DMS79 (cell line): ENCODE measurements around the gene COX14.

ENCODE experiments used
- DNase-seq: peaks from one replicate; lab custom pipeline; 2025; lab: John Stamatoyannopoulos, UW

COX14 gene

GRCh38 chr12:50084775-50085614 is 27.0 kb upstream of the COX14 start, which contains the start of gene SMARCD1:
SMARCD1 (plus strand) TSS chr12:50085342; CDS start chr12:50085370, 28 bp downstream.
- peak; percentile 94 for DNase-seq

GRCh38 chr12:50085615-50086072 is 26.4 kb upstream of the COX14 start:
- no peak for DNase-seq

GRCh38 chr12:50086148-50086547 is 25.9 kb upstream of the COX14 start:
- DNase-seq: no peak

DNA sequence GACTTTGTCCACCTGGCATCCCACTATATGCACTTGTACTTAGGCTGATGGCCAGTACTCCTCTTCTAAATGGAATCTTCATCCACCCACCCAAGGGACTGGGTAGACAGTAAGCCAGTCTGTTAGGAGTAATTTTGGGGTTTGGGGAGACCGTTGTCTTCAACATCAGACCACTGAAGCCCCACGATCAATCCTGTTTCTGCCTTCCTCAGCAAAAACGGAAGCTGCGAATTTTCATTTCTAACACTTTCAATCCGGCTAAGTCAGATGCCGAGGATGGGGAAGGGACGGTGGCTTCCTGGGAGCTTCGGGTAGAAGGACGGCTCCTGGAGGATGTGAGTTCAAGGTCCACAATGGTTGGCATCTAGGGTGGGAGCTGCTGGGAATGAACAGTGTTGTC is 24.9 kb upstream of the COX14 start:
- DNase-seq: no peak

DNA sequence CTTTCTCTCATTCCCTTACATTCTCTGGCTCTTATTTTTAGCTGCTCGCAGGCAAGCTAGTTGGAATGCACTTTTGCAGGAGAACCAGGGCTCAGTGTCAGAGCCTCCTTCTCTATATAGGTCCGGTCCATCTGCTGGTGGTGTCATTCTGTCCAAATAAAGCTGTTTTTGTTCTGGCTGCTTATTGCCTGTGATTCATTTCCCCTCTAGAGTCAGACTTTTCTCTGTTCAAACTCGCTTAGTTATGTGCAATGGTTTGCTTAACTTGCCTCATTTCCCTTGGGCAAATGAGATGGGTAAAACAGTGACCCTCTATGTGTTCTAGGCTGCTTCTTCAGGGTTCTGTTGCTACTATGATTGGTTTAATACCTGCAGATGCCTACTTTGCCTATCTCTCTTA is 24.0 kb upstream of the COX14 start:
- DNase-seq: no peak

GRCh38 chr12:50088577-50089335 is 23.3 kb upstream of the COX14 start:
- DNase-seq: peak; percentile 27

- no peak for DNase-seq
Measured at GRCh38 chr12:50089730-50090129, 22.3 kb upstream of the COX14 start.

- DNase-seq: no peak
Measured at GRCh38 chr12:50090391-50090790, 21.6 kb upstream of the COX14 start.

DNA sequence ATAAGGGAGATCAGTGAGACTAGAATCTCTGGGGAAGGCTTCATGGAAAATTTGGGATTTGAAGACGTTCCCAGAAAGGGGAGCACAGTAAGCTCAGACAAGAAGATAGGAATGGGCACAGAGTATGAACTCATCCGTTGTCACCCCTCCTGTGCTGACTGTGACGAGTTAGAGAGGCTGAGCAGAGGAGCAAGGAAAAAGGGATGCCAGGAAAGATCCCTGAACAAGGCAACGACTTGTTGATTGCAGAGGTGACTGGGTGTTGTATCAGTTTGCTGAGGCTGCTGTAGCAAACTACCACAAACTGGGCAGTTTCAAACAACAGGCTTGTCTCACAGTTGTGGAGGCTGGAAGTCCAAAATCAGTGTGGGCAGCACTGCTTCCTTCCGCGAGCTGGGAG is 14.1 kb upstream of the COX14 start:
- DNase-seq: no peak

DNA sequence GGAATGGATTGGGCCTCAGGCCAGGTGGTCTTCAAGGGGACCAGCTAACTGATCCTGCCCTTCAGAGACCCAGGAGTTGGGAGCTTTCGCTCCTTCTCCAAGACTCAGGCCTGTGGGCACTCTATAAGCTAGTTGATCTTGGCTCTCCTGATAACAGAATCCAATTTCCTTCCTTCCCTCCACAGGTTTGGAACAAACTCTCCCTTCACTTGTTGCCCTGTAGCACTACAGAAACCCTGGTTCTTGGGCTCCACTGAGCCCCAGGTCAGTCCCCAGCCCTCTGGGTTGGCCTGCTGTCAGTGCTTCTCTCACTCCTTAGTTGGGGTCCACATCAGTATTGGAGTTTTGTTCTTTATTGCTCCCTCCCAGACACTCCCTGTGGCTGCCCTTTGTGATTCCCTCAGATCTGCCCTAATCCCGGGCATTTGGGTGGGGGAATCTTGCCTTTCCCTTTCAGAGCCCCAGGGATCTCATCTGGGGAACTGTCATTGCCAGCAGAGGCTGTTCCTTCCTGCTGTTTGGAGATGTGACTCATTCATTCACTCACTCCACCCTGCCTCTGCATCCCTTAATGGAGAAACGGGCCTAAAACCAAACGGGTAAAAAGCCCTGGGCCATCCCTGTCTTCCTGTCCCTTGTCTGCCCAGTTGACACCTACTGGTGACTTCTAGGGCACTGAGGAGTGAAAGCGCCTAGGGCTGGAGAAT is 12.6 kb upstream of the COX14 start:
- no peak for DNase-seq

DNA sequence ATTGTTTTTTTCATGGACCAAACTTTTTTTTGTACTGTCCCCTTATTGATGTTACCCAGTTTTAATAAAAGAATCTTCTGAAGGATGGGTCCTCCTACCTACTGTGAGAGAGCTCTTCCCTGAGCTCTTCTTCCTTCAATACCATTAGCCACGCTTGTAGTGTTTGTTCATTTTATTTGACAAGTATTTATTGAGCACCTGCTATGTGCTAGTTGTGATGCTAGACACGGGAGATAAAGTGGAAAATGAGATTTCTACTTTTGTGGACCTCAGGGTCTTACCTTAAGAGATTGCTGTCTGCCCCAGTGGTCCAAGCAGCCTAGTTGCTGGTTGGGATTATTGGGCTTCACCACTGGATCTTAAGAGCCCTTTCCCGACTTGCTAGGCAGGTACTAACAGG is 11.5 kb upstream of the COX14 start:
- DNase-seq: no peak

GRCh38 chr12:50101663-50102062 is 10.4 kb upstream of the COX14 start:
- no peak for DNase-seq

GRCh38 chr12:50102131-50102531 is 9.9 kb upstream of the COX14 start:
- DNase-seq: no peak

DNA sequence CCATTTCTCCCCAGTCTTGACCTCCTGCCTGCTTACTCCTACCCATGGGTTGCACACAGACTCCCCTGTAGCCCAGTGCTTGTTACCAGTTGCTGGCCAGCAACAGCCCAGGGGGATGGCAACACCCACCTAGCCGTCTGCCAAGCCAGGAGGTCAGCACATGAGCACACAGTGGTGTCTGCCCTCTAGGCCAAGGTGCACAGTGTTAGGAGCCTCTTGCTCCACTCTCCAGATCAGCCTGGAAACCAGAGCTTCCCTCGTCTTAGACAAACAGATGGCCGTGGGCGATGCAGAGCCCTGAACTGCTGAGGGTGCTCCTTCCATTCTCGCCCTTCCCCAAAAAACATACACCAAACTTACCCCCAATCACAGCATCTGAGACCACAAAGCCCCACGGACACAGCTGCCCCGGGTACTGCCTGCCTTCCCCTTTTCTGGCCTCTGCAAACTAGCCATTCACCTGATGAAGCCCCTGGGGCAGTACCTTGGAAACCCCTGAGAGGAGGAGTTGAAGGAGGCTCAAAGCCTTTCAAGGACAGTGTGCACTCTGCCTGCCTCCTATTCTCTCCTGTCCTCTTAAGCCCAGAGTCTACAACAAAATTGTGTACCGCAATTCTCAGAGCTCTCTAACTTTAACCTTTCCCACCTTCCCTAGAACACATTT is 9.3 kb upstream of the COX14 start:
- no peak for DNase-seq

DNA sequence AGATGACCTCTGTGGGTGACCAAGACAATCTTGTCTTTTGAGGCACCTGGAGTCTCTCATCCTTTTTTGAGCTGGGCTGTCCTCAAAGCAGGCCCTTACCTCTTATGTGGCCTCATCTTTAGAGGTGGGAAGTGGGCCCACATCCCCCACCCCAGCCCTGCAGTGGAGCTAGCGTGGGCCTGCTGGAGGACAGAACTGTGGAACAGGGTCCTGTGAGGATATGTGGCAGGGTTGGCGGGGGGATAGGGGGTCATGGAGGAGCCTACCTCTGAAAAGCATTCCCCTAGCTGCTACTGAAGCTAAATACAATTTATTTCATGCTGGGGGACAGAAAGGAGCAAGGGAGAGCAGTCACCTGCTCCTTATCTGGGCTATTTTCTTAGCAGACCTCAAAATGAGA is 8.7 kb upstream of the COX14 start:
- DNase-seq: no peak

- DNase-seq: peak; percentile 81
Measured at GRCh38 chr12:50103767-50104321, 8.2 kb upstream of the COX14 start, which contains the start of gene GPD1. GPD1 (plus strand) TSS chr12:50104008; CDS start chr12:50104051, 43 bp downstream.

GRCh38 chr12:50104417-50105366 is 7.3 kb upstream of the COX14 start:
- DNase-seq: no peak

- DNase-seq: no peak
Measured at GRCh38 chr12:50105913-50106450, 6.1 kb upstream of the COX14 start.

- DNase-seq: no peak
Measured at GRCh38 chr12:50106907-50107306, 5.1 kb upstream of the COX14 start.
